Central memory CD8-positive, alpha-beta T cell (primary cell): ENCODE results near the gene OR2T2.
"Not testable (repeated sequence)": the region's sequence is repeated elsewhere in the genome, so short reads cannot be mapped to it uniquely, and the experiment has no call there.

Experiments
- ATAC-seq: fragments of 150-1000 bp; cut with Tn5 transposase; replicated peaks from 2 replicates; pipeline ENCODE4 v1.10.0; 2022; ENCODE audit warnings: mild to moderate bottlenecking, moderate FRiP score, moderate number of reproducible peaks; ENCODE audit not compliant: poor library complexity, severe bottlenecking; ENCODE audit errors: extremely low read depth
- DNase-seq, 2 donors: peaks; one replicate each; pipeline ENCODE4 v3.0.0; 2021; ENCODE audit warnings: low spot score in 2 of 2
- H3K27ac Mint-ChIP-seq: one replicate; pipeline ENCODE4 v1.8.0; 2022; ENCODE audit warnings: low read depth, mild to moderate bottlenecking, moderate library complexity, mixed read lengths
- H3K27me3 Mint-ChIP-seq: one replicate; pipeline ENCODE4 v1.8.0; 2022; ENCODE audit warnings: mixed read lengths
- H3K36me3 Mint-ChIP-seq: one replicate; pipeline ENCODE4 v1.8.0; 2022; ENCODE audit warnings: mild to moderate bottlenecking, moderate library complexity, mixed read lengths; ENCODE audit not compliant: insufficient read depth
- H3K4me1 Mint-ChIP-seq: one replicate; pipeline ENCODE4 v1.8.0; 2022; ENCODE audit warnings: mixed read lengths
- H3K4me3 Mint-ChIP-seq: one replicate; pipeline ENCODE4 v1.8.0; 2022; ENCODE audit warnings: mild to moderate bottlenecking, moderate library complexity, mixed read lengths
- H3K9me3 Mint-ChIP-seq: one replicate; pipeline ENCODE4 v1.8.0; 2022; ENCODE audit warnings: mixed read lengths

OR2T2 gene

DNA sequence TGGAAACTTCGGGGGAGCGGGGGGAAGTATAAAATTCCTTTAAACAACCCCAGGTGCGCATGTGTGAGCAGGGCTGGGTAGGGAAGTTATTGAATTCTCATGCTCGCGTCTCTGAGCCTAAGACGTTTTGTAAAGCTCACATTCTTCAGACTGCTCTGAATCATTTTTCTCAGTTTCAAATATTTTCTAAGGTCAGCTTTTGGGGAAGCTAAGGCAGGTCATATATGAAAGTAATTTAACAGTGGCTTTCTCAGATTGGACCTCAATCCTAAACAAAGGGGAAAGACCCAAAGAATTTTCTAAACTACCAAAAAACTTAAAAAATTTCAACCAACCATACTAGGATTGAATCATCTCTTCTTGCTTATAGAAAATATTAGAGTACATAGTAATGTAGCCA lies 10.5 kb upstream of the OR2T2 start:
- ATAC-seq, H3K36me3 Mint-ChIP-seq, H3K4me1 Mint-ChIP-seq, DNase-seq, H3K4me3 Mint-ChIP-seq, H3K27ac Mint-ChIP-seq, H3K9me3 Mint-ChIP-seq: not testable (repeated sequence)
- peaks cover 12% of the 10 kb centered on the region for H3K27me3 Mint-ChIP-seq

DNA sequence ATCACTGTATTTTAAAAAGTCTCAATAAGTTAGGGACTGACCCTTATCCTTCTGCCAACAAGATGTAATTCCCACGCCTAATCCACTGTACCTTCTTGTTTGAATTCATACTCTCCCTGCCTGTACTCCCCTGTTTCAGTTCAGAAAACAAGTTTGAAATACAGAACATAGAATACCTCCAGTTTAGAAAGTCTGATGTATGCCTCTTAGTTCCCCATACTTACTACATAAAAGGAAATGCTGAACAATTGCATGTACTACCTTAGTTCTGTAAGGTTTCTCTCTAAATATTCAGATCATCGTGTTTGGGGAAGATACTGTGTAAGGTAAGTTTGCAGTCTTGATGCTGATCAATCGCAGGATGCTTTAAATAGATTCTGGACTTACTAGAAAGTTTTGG lies 9.1 kb upstream of the OR2T2 start:
- not testable (repeated sequence) for H3K4me1 Mint-ChIP-seq, H3K27me3 Mint-ChIP-seq, DNase-seq, H3K36me3 Mint-ChIP-seq, H3K4me3 Mint-ChIP-seq, ATAC-seq, H3K9me3 Mint-ChIP-seq, H3K27ac Mint-ChIP-seq

DNA sequence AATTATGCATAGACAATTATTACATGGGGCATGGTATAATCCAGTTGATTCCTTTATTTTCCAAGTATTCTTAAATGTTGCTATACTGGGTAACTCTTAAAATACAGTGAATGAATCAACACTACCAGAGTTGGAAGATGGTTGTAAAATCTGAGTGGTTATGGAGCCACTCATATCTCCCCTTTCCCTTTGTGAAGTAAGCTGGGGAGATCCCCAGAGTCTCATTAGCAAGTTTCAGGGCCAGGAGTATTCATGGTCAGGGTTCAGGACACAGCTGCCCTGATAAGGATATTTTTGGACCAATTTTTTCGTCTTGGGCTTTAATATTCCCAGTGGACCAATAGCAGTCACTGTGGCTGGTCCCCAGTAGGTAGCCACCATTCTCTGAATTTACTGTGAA lies 6.8 kb upstream of the OR2T2 start:
- H3K4me1 Mint-ChIP-seq, H3K9me3 Mint-ChIP-seq, H3K27me3 Mint-ChIP-seq, H3K27ac Mint-ChIP-seq, ATAC-seq, DNase-seq, H3K4me3 Mint-ChIP-seq, H3K36me3 Mint-ChIP-seq: not testable (repeated sequence)

GRCh38 chr1:248439283-248439682 lies 6.2 kb upstream of the OR2T2 start:
- H3K4me1 Mint-ChIP-seq, H3K9me3 Mint-ChIP-seq, H3K27me3 Mint-ChIP-seq, H3K36me3 Mint-ChIP-seq, ATAC-seq, H3K4me3 Mint-ChIP-seq, DNase-seq, H3K27ac Mint-ChIP-seq: not testable (repeated sequence)

DNA sequence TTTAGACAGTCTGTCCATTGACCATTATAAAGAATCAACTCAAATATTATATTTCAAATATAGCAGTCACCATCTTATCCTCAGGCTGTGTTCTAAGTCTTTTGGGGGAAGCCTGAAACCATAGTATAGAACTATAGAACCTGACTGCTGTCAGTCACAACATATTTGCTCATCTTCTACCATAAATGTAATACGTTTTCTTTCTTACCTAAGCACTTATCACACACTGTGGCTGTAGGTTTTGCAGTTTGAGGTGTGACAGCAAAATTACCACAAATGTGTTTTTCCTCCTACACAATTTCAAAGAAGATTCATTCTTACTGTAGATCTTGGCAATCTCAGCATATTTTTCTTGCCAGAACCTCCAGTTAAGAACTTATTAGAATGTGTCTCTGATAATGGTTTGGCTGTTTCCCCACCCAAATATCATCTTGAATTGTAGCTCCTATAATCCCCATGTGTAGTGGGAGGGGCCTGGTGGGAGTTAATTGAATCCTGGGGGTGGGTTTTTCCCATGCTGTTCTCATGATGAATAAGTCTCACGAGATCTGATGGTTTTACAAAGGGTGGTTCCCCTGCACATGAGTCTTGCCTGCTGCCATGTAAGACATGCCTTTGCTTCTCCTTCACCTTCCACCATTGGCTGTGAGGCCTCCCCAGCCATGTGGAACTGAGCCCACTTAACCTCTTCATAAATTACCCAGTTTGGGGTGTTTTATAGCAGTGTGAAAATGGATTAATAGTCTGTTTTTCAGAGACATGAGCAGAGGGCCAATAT lies 2.7 kb upstream of the OR2T2 start:
- H3K36me3 Mint-ChIP-seq = not testable (repeated sequence)

GRCh38 chr1:248444603-248445002 lies 834 bp upstream of the OR2T2 start:
- not testable (repeated sequence) for H3K9me3 Mint-ChIP-seq, H3K36me3 Mint-ChIP-seq, H3K4me3 Mint-ChIP-seq, ATAC-seq, H3K4me1 Mint-ChIP-seq, H3K27ac Mint-ChIP-seq, DNase-seq, H3K27me3 Mint-ChIP-seq

More for the DNA sequence above, 2.7 kb upstream of the OR2T2 start:
- not testable (repeated sequence) for H3K27ac Mint-ChIP-seq, H3K9me3 Mint-ChIP-seq, H3K4me3 Mint-ChIP-seq, H3K4me1 Mint-ChIP-seq, ATAC-seq, DNase-seq, H3K27me3 Mint-ChIP-seq

- not testable (repeated sequence) for H3K4me3 Mint-ChIP-seq, H3K9me3 Mint-ChIP-seq, H3K27me3 Mint-ChIP-seq, H3K4me1 Mint-ChIP-seq, H3K27ac Mint-ChIP-seq, H3K36me3 Mint-ChIP-seq, DNase-seq
- ATAC-seq = peak; percentile 40
These were observed 3.1 kb downstream of the OR2T2 start for GRCh38 chr1:248448409-248449074.

GRCh38 chr1:248449821-248450465 lies 4.5 kb downstream of the OR2T2 start:
- not testable (repeated sequence) for ATAC-seq, H3K36me3 Mint-ChIP-seq, H3K27ac Mint-ChIP-seq, H3K27me3 Mint-ChIP-seq, DNase-seq, H3K9me3 Mint-ChIP-seq, H3K4me1 Mint-ChIP-seq, H3K4me3 Mint-ChIP-seq

DNA sequence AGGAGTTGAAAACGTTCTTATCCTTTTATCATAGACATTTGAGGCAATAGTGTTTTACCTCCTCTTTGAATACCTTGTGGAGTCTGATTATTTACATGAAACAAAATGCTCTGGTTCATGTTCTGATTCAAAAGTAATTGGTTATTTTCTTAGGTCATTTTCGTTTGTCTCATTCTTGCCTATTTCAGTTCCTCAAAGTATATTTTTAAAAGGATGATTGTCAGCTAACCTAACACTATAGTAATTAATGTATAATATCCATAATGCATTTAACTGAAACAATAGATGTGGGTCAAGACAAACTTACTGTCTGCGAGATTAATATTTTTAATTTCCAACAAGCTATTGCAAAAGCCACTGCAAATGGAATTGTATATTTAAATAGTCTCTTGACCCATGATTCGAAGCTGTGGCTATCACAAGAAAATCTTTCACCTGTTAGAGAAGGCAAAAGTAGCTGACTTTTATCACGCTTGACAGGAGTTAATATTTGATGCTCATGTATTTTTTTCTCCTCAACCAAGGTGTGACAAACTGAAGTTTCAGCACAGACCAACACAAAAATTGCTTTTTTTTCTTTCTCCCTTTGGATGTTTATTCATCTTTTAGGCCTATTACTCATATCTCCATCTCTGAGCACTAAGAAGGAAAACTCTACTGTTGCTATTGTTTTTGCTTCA lies 5.2 kb downstream of the OR2T2 start:
- DNase-seq, H3K27me3 Mint-ChIP-seq, H3K36me3 Mint-ChIP-seq, H3K9me3 Mint-ChIP-seq, H3K4me1 Mint-ChIP-seq, H3K27ac Mint-ChIP-seq, ATAC-seq, H3K4me3 Mint-ChIP-seq: not testable (repeated sequence)

GRCh38 chr1:248453619-248454018 lies 8.2 kb downstream of the OR2T2 start:
- not testable (repeated sequence) for H3K9me3 Mint-ChIP-seq, DNase-seq, H3K27me3 Mint-ChIP-seq, H3K4me3 Mint-ChIP-seq, H3K36me3 Mint-ChIP-seq, H3K27ac Mint-ChIP-seq, ATAC-seq, H3K4me1 Mint-ChIP-seq

DNA sequence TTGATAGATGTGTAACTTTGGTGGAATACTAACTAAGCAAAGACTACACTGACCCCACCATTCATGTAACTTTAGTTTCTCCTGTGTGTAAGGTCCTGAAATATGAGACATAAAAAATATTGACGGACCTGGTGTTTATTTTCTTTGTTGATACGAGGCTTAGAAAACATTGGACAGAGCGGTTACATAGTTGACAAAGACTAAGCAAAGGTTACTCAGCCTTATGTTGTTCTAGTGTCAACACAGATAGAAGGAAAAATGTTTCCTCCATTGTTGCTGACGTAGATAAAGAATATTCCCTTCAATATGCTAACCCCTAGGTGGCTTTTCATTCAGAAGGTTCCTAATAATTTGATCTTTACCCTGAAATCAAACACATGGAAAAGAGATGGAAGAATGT lies 9.6 kb downstream of the OR2T2 start:
- not testable (repeated sequence) for H3K4me3 Mint-ChIP-seq, H3K27ac Mint-ChIP-seq, ATAC-seq, H3K9me3 Mint-ChIP-seq, H3K4me1 Mint-ChIP-seq, H3K27me3 Mint-ChIP-seq, DNase-seq, H3K36me3 Mint-ChIP-seq

DNA sequence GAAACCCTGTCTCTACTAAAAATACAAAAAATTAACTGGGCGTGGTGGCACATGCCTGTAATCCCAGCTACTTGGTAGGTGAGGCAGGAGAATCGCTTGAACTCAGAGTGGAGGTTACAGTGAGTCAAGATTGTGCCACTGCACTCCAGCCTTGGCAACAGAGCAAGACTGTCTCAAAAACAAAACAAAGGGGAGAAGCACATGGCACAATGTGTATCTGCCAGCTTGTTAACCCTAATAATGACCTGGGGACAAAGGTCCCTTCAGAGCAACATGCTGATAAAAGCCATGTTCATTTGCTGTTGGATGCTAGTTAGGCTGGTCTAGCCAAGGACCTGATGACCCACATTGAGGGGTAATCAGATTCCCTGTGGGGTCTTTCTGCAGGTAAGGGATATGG lies 11.2 kb downstream of the OR2T2 start:
- H3K36me3 Mint-ChIP-seq, H3K4me3 Mint-ChIP-seq, H3K9me3 Mint-ChIP-seq, H3K27ac Mint-ChIP-seq, H3K4me1 Mint-ChIP-seq, H3K27me3 Mint-ChIP-seq, DNase-seq, ATAC-seq: not testable (repeated sequence)
